ENCODE data around the gene RAB8B. TPM values are rescaled to one million over a fixed set of nuclear protein-coding genes. Genes with fewer than 3 reads are reported as not detected.
A peak's percentile ranks its signal among the peaks of the same experiment; 100 is the strongest.
"Not testable (repeated sequence)": the region's sequence is repeated elsewhere in the genome, so short reads cannot be mapped to it uniquely, and the experiment has no call there.

Gene RAB8B
- total RNA-seq, 1 donor from 2014 or later: 72.0 TPM

DNA sequence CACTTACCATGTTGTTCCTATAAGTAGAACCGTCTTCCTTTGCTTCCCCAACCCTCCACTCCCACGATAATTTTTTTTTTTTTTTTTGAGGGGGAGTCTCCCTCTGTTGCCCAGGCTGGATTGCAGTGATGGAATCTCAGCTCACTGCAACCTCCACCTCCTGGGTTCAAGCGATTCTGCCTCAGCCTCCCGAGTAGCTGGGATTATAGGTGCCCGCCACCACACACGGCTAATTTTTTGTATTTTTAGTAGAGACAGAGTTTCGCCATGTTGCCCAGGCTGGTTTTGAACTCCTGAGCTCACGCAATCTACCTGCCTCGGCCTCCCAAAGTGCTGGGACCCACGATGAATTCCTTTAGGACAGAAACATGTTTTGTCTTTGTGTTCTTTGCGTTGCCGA, 19.4 kb downstream of the RAB8B start:
- not testable (repeated sequence) for DNase-seq (ENCODE audit: low read depth, low spot score)

DNA sequence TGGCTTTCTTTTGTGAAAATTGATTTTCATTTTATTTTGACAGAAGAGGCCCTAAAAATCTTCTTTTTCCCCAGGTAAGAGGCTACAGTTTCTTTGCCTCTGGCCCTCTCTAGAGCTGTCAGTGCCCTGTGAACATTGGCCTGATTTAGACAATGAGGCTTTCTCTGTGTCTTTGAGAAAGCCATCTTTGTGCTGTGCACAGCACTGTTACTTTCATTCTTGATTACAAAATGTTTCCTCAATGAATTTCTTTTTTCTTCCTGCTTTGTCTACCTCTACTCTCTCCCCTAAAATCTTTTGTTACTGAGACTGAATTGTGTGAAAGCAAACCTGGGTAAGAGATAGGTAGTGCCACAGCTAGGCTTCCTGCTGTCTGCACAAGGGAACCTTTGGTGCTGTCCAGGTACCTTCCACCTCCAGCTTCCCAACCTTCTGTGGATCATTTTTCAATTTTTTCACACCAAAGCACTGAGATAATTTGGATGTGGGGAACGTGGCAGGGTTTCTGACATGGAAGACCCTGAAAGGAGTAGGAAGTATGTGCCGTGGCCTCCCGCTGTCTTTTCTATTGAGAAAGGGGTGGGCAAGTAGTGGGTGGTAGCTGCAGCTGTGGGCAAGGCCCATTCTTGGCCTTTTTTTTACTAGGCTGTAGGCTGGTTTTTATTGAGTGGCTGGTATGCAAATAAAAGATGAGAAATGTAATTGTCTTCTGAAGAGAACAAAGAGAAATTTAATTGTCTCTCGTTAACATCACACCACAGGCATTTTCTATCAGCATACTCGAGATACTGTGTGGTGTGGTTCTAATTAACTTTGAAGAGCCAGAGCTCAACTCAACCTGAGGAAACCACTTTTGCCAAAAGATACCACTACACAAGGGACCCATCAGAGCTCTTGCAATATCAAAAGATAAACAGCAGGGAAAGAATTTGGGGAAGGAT, 21.0 kb downstream of the RAB8B start:
- no peak for DNase-seq (ENCODE audit: low read depth, low spot score)

DNA sequence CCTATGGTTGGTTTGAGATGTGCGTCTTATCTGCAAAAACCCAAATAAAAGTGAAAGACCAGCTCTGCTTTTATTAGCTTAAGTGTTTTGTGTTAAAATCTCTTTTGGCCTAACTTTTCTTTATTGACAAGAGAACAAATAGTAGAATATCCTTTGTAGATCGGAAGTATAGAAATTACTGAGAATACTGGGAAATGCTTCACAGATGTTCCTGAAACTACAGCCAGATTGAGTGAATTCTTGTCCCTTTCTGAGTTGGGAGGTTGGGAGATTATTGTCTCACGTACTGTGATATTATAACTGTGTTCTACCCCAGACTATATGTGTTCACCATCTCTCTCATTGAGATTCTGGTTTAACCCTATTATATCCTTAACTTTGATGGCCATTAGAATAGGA, 21.7 kb downstream of the RAB8B start:
- DNase-seq (ENCODE audit: low read depth, low spot score): no peak

DNA sequence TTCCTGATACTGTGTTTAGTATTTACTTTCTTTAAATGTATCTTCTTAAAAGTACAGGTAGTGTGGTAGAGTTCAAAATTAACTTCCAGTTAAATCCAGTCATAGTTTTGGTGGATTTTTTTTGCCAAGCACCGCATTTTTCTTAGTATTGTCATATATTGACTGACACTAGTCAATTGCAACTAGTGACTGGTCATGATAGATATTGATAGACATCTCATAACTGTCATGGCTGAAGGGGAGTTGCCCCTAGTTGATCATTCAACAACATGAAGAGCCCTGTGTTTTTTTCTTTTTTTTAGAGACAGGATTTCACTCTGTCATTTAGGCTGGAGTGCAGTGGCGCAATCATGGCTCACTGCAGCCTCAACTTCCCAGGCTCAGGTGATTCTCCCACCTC, 22.1 kb downstream of the RAB8B start:
- no peak for DNase-seq (ENCODE audit: low read depth, low spot score)

DNA sequence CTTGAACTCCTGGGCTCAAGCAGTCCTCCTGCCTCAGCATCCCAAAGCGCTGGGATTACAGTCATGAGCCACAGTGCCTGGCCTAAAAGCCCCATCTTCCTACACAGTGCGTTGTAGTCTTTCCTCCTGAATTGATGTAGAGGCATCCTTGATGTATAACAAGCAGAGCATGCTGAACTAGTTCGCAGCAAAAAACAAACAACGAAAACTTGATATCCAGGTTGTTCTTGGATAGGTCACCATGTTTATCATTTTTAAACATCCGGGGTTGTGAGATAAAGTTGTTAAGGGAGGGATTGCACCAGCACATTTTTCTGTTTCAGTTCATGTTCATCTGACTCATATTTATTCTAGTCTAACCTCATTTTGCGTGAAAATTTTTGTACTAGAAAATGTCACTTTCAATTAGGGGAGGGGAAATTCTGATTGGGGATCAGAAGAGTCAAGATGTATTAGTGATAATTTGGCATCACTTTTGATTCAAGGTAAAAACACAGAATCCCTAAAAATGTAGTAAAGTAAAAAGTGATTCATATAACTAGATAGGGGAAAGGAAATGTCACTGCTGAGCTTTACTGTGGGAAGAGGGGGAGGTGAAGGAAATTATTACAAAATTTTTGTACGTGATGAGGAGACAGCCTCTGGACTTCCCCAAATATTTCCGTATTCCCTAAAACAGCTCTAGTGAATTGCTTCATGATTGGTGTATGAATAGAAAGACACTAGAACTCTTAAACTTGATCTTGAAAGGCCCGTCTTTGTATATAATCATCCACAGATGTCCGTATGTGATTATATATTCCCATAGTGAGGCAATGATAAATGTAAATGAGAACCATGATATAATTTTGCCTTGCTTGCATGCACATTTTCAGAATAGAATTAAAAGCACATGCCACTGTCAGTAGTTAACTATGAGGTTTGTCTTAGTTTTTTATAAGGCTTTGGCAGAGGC, 22.9 kb downstream of the RAB8B start:
- DNase-seq (ENCODE audit: low read depth, low spot score): no peak

DNA sequence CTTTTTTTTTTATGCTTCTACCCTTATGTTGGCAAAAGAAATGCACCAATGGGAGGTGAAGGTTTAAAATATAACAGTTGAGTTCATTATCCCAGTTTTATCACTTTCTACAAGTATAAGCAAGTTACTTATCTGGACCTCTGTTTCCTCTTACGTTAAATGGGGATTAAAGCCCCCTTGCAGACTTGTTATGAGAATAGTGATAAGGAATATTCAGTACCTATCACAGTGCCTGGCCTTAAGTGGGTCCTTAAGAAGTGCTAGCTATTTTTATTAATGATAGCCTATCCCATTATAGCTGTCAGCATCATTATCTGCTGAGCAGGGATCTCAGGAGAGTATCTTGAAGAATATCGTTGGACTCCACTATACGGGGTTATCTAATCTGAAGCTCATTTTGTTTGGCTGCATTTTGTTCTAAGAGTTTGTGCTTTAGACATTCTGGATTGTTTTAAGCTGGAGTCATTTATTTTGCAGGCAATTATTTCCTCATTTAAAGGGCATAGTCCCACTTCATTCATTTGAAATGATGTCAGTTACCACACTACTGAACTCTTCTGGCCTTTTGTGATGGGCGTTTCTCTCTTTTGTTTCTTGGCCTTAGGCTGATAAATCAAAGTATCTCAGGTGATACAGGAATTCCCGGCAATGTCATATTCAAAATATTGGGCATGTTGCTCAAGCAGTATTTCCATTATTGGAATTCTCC, 28.8 kb downstream of the RAB8B start:
- no peak for DNase-seq (ENCODE audit: low read depth, low spot score)

DNA sequence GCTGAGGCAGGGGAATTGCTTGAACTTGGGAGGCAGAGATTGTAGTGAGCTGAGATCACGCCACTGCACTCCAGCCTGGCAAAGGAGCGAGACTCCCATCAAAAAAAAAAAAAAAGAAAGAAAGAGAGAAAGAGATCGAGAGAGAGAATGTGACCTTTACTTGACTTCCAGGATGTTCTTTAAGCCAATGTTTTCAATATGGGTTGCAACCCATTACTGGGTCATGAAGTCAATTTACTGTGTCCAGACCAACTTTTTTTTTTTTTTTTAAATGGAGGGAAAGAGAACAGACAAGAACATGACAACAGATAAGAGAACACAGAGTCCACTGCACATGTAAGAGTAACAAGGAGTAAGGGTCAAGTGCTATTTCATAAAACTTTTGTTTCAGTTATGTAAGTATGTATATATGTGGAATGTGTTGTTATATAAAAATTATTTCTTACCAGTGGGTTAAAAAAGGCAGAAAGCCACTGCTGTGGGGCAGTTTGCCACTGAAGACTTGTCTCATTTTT, 29.8 kb downstream of the RAB8B start:
- DNase-seq (ENCODE audit: low read depth, low spot score): no peak

DNA sequence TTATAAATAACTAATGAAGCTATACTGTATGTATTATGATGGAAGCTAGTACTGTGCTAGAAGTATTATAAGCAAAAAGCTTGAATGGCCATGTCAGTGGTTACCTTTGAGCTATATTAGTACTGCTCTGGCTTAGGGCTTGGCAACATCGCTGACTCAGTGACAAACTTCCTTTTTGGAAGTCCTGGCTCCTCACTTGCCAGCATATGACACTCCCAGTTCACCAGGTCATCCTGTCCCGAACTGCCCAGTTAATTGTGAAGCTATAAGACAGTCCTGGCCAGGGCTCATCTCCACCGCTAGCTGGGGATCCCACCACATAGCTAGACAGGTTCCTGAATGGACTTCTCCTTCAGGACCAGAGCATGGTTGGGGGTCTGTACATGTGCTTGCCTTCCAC, 31.9 kb downstream of the RAB8B start:
- peak; percentile 41 for DNase-seq (ENCODE audit: low read depth, low spot score)

DNA sequence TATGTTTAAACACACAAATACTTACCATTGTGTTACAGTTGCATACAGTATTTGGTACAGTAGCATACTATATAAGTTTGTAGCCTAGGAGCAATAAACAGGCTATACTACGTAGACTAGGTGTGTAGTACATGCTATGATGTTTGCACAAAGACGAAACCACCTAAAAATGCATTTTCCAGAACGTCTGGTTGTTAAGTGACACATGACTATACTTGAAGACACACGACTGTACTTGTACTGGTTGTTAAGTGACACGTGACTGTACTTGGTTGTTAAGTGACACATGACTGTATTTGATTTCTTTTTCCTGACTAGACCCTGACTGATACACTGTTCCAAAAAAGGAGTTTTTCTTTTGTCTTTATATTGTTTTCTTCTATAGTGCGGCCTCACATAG, 34.1 kb downstream of the RAB8B start:
- no peak for DNase-seq (ENCODE audit: low read depth, low spot score)

DNA sequence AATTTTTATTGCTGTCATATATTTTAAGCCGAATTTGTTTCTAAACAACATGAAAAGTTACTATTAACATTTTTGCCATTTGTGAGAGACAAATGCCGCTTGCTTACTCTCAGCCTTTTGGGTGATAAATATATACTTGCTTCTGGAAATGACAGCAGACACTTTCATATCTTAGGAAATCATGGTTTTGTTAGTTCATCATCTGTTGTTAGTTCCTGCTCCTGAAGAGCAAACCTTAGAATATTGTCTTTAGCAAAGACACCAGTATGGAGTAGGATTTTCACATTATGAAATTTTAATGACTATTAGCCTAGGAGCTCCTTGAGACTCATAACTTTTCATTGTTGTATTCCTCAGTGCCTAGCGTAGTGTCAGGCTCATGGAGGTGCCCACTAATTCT, 36.0 kb downstream of the RAB8B start:
- no peak for DNase-seq (ENCODE audit: low read depth, low spot score)

DNA sequence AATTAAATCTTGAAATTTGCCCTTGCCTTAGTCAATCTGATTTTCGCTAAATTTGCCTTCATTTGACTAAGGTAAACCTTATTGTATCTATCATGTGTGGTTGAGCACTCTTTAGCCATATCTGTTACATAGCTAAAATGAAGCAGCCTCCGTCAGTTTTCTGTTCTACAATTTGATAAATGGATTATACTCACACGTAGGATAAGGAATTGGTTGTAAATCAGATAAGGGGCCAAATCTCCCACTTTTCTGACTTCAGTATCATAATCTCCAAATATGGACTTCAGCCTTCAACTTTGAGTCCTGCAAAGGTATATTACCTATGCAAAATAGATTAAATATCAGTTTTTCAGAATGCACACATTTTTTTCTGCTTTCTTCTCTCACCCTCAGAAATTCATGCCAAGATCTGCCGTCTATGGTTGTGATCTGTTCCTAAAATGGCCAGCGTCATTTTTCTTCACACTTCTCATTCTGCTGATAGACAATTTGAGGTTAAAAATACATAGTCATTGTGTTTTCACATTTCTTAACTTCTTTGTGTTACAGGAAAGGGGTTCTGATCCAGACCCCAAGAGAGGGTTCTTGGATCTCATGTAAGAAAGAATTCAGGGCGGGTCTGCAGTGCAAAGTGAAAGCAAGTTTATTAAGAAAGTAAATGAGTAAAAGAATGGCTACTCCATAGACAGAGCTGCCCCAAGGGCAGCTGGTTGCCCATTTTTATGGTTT, 36.9 kb downstream of the RAB8B start:
- no peak for DNase-seq (ENCODE audit: low read depth, low spot score)

DNA sequence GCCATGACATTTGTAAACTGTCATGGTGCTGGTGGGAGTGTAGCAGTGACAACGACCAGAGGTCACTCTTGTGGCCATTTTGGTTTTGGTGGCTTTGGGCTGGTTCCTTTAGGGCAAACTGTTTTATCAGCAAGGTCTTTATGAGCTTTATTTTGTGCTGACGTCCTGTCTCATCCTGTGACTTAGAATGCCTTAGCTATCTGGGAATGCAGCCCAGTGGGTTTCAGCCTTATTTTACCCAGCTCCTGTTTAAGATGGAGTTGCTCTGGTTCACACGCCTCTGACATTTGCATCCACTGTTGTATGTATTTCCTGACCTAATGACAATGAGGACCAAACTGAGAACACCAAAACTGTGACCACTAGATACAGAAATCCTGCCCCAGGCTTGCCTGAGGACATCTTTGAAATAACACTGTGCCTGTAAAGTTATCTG, 37.6 kb downstream of the RAB8B start:
- no peak for DNase-seq (ENCODE audit: low read depth, low spot score)

DNA sequence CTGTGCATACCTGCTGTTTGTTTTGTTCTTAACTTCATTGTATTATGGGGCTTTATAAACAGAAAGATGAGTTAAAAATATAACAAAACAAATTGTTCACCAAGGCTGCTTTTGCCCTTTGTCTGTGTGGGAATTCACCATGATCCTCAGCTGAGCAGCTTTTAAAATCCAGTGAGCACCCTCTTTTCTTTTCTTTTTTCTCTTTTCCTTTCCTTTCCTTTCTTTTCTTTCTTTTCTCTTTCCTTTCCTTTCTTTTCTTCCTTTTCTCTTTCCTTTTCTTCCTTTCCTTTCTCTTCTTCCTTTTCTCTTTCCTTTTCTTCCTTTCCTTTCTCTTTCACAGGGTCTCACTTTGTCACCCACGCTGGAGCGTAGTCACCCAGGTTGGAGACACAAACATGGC, 38.3 kb downstream of the RAB8B start:
- DNase-seq (ENCODE audit: low read depth, low spot score): no peak

DNA sequence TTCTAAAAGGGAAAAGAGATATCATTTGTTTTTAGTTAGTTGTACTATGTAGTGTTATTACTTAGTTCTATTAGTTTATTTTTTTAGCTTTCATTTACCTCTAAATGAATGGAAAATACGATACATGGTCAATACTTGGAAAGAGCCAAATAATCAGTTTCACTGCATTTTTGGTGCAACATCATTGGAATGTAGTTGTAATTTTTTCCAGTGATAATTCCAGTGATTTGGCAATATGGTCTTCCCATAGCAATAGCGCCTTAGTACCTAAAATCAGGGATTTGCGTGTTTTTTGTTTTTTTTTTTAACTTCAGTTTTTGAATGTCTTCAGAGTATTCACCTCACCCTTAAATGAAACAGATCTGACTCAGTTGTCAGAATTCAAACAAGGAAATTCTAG, 41.8 kb downstream of the RAB8B start:
- DNase-seq (ENCODE audit: low read depth, low spot score): no peak

DNA sequence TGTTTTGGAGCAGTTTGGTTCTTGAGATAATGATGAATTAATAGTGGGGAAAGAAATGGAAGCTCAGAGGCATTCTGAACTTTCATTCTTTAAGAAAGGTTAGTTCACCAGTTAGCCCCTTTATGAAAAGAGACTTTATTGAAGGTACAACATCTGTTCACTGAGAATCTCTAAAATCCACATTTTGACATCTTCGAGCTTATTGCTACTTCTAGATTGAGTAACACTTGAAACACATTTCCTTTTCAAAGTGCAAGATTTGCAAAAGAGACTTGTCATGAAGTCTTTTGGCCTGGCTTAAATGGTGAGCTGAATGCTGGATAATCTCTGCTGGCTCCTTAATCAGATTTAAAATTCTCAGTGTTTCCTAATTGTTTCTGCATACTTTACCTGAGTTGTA, 42.3 kb downstream of the RAB8B start:
- no peak for DNase-seq (ENCODE audit: low read depth, low spot score)

DNA sequence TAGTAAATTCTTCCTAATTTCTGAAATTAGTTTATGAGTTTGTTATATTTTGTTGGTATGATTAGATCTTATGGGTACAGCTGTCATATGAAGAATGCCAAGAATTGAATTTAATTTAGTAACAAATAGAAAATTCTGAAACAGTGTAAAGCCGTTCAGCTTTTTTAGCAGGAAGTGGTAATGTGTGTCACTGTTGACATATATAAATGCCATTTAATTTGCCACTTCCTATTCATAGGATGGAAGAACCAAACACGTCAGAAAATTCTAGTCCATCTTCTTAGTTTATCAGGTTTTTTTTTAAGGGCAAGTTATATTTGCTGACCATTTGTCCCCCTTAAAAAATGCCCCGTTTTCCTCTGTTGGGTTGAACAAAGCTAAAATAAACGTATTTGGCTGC, 43.0 kb downstream of the RAB8B start:
- DNase-seq (ENCODE audit: low read depth, low spot score): no peak

DNA sequence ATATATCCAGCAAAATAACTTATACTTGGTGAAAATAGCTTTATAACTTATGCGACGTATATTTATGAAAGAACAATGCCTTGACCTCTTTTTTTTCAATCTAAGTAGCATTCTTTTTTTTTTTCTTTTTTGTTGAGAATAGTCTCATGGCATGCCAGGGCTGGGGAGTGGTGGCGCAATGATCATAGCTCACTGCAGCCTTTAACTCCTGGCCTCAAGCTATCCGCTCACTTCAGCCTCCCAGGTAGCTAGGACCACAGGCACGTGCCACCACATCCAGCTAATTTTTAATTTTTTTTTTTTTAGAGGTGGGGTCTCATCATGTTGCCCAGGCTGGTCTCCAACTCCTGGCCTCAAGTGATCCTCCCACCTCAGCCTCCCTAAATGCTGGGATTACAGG, 43.5 kb downstream of the RAB8B start:
- no peak for DNase-seq (ENCODE audit: low read depth, low spot score)

DNA sequence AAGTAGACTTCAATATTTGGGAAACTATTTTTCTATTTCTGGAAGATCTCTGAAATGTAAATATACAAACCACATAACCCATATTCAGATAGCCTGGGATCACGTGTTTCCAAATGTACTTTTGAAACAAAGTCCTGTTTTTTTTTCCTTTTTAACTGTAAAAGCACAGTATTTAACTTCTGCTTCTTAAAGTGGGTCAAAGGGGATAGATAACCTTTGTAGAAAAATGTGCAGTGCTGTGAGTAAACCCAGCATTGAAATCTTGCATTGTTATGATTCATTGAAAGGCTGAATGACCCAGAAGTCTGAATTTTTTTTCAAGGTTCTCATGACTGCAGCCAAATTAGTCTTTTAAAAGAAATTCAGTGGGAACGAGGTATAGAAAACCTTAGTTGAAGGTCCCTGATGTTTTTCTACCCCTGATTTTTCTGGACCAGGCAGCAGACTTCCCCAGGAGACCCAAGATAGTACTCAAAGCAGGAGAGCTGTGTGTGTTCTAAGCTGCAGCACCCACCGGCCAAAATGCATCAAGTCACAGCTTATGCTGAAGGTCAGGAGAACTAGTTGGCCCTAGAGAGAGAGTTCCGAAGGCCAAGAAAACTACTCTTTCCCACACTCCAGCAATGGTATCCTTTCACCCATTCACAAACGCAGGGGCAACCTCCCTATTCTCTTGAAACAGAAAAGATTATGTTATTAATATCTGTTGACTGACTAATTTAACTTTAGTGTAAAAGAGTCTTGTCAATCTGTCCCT, 44.4 kb downstream of the RAB8B start:
- DNase-seq (ENCODE audit: low read depth, low spot score): peak; percentile 62

DNA sequence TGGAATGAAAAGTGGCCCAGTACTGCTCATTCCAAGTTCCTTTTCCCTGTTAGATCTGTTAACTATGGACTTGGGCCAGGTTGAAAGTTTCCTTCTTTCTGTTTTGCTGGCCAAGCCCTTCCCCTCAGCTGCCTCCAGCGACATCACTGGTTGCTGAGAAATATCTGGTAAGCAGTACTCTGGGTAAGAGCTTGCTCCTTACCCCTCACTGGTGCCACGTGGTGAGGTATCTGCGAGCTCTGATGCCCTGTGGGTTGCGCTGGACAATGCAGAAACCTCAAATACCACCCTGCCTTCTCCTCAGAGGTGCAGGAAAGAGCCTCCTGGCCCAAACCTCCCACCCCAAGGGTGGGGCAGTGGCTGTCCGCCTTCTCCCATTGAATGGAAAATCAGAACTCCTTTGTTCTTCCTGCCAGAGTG, 45.1 kb downstream of the RAB8B start:
- peak; percentile 40 for DNase-seq (ENCODE audit: low read depth, low spot score)

DNA sequence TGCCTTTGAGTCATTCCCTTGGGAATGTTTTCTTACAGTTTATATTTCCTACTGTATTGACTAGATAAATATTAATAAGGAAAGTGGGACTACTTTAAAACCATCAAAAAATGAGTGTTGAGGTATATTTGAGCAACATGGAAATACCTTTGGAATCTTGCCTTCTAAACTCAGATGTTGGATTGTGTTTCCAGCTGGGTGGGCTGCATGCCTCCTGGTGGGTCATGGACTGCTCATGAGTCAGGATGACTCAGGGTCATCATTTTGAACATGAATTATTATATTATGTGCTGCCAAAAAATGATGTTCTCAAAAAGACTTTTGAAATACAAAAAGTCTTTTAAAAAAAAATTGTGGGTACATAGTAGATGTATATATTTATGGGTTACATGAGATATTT, 46.9 kb downstream of the RAB8B start:
- DNase-seq (ENCODE audit: low read depth, low spot score): no peak

All from pulmonary artery endothelial cell (primary cell).